Loucy (cell line): ENCODE results near the gene EZH1.

ENCODE experiments used
- H2AFZ ChIP-seq: fragments of 200-600 bp; sonication (generic); 2 replicates; pipeline ENCODE4 v1.6.0; 2016; ENCODE audit warnings: antibody characterized with exemption, mild to moderate bottlenecking, low read length, moderate library complexity
- H3F3A ChIP-seq: fragments of 200-600 bp; 2 replicates; pipeline ENCODE4 v1.6.0; 2016; ENCODE audit warnings: antibody characterized with exemption, low read depth, mild to moderate bottlenecking
- H3K27me3 ChIP-seq: fragments of 200-600 bp; sonication (generic); 2 replicates; pipeline ENCODE4 v1.6.1; 2014; ENCODE audit warnings: low read length, mild to moderate bottlenecking; ENCODE audit not compliant: insufficient read depth, poor library complexity, severe bottlenecking
- H3K36me3 ChIP-seq: fragments of 200-600 bp; sonication (generic); 2 replicates; pipeline ENCODE4 v1.6.1; 2016; ENCODE audit warnings: low read length; ENCODE audit not compliant: insufficient read depth
- H3K4me1 ChIP-seq: fragments of 200-600 bp; sonication (generic); 2 replicates; pipeline ENCODE4 v1.5.1; 2014; ENCODE audit warnings: low read length, mild to moderate bottlenecking; ENCODE audit not compliant: insufficient read depth, poor library complexity, severe bottlenecking
- H3K4me2 ChIP-seq: fragments of 200-600 bp; sonication (generic); 2 replicates; pipeline ENCODE4 v1.6.0; 2014; ENCODE audit warnings: antibody characterized with exemption, low read length, low read depth, mild to moderate bottlenecking; ENCODE audit not compliant: poor library complexity, severe bottlenecking
- H3K4me3 ChIP-seq: fragments of 200-600 bp; sonication (generic); 2 replicates; pipeline ENCODE4 v1.5.1; 2014; ENCODE audit warnings: low read length, mild to moderate bottlenecking, mixed read lengths; ENCODE audit not compliant: poor library complexity, severe bottlenecking
- H3K79me2 ChIP-seq: fragments of 200-600 bp; sonication (generic); 2 replicates; pipeline ENCODE4 v1.6.1; 2014; ENCODE audit warnings: low read length; ENCODE audit not compliant: insufficient read depth
- H3K9ac ChIP-seq: fragments of 200-600 bp; sonication (generic); 2 replicates; pipeline ENCODE4 v1.6.0; 2014; ENCODE audit warnings: mild to moderate bottlenecking, low read depth, low read length, moderate library complexity; ENCODE audit not compliant: poor library complexity, severe bottlenecking
- H3K9me2 ChIP-seq: fragments of 200-600 bp; sonication (generic); replicated peaks from 2 replicates; pipeline ENCODE4 v1.6.1; 2016; ENCODE audit warnings: low read depth, low read length, mixed read lengths
- H3K9me3 ChIP-seq: fragments of 200-600 bp; sonication (generic); 2 replicates; pipeline ENCODE4 v1.6.1; 2014; ENCODE audit warnings: mild to moderate bottlenecking, antibody characterized with exemption, low read length, low read depth; ENCODE audit not compliant: insufficient read depth
- H4K20me1 ChIP-seq: fragments of 200-600 bp; sonication (generic); 2 replicates; pipeline ENCODE4 v1.6.0; 2014; ENCODE audit warnings: antibody characterized with exemption, low read length, mild to moderate bottlenecking; ENCODE audit not compliant: insufficient read depth, poor library complexity, severe bottlenecking
- EZH2phosphoT487 ChIP-seq: fragments of 200-600 bp; IDR thresholded peaks from 2 replicates; pipeline ENCODE4 v1.6.1; 2018; ENCODE audit warnings: antibody characterized with exemption, mild to moderate bottlenecking, moderate library complexity, borderline replicate concordance
- TF ChIP-seq, protein P1 (sequence below): fragments of 200-600 bp; sonication (generic); conservative IDR thresholded peaks from 2 replicates; pipeline ENCODE4 v1.5.1; 2014; ENCODE audit warnings: mild to moderate bottlenecking, antibody characterized with exemption, low read length

EZH1 gene

DNA sequence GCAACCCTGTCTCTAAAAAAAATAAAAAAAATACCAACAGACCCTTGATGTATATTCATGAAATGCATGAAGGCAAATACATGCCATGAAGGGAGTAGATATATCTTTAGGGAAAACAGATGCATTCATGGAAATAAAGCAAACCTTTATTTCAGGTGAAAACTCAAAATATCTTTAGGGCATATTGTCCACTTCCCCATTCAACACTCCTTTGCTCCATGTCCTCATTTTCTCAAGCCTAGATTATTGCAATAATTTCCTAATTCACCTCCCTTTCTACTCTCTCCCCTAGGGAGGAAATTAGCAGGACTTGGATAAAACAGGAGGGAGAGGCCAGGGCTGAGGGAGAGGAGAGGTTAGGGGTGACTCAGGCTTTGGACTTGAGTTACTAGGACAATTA lies 22.7 kb upstream of the EZH1 start:
- Histone ChIP-seq H3K4me2 (no peak overlapping the region), H3K9me2 (no peaks in the 10 kb centered on the region), H3F3A (no peaks in the 10 kb centered on the region), H3K9ac (no peak overlapping the region), H3K9me3 (no peaks in the 10 kb centered on the region), H3K79me2 (no peaks in the 10 kb centered on the region), H4K20me1 (no peaks in the 10 kb centered on the region), H3K36me3 (no peaks in the 10 kb centered on the region), H3K4me3 (no peak overlapping the region), H3K27me3 (no peaks in the 10 kb centered on the region), H2AFZ (no peak overlapping the region), H3K4me1 (peaks cover 3% of the 10 kb centered on the region)
- no peak for TF ChIP-seq EZH2phosphoT487
- TF ChIP-seq, protein P1, sequence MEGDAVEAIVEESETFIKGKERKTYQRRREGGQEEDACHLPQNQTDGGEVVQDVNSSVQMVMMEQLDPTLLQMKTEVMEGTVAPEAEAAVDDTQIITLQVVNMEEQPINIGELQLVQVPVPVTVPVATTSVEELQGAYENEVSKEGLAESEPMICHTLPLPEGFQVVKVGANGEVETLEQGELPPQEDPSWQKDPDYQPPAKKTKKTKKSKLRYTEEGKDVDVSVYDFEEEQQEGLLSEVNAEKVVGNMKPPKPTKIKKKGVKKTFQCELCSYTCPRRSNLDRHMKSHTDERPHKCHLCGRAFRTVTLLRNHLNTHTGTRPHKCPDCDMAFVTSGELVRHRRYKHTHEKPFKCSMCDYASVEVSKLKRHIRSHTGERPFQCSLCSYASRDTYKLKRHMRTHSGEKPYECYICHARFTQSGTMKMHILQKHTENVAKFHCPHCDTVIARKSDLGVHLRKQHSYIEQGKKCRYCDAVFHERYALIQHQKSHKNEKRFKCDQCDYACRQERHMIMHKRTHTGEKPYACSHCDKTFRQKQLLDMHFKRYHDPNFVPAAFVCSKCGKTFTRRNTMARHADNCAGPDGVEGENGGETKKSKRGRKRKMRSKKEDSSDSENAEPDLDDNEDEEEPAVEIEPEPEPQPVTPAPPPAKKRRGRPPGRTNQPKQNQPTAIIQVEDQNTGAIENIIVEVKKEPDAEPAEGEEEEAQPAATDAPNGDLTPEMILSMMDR = no peak

- H3K9me2 ChIP-seq = no peaks in the 10 kb centered on the region
- H3K9me3 ChIP-seq = no peaks in the 10 kb centered on the region
- no peak overlapping the region for H3K9ac ChIP-seq
- H3F3A ChIP-seq = no peaks in the 10 kb centered on the region
- no peaks in the 10 kb centered on the region for H3K36me3 ChIP-seq
- no peak overlapping the region for H3K4me2 ChIP-seq
- H4K20me1 ChIP-seq = no peaks in the 10 kb centered on the region
- no peak for TF ChIP-seq EZH2phosphoT487
- TF ChIP-seq, protein P1 = no peak
- H2AFZ ChIP-seq = no peak overlapping the region
- H3K79me2 ChIP-seq = no peaks in the 10 kb centered on the region
- H3K27me3 ChIP-seq = peaks cover 5% of the 10 kb centered on the region
- no peak overlapping the region for H3K4me3 ChIP-seq
- H3K4me1 ChIP-seq = no peaks in the 10 kb centered on the region
These were observed 21.3 kb upstream of the EZH1 start for GRCh38 chr17:42766124-42766523.

- no peaks in the 10 kb centered on the region for H3K9me2 ChIP-seq
- H3K79me2 ChIP-seq = no peaks in the 10 kb centered on the region
- H3K4me3 ChIP-seq = no peak overlapping the region
- no peaks in the 10 kb centered on the region for H3K36me3 ChIP-seq
- no peaks in the 10 kb centered on the region for H3K4me1 ChIP-seq
- no peak for TF ChIP-seq EZH2phosphoT487
- TF ChIP-seq, protein P1 = no peak
- H3K9ac ChIP-seq = no peak overlapping the region
- no peak overlapping the region for H2AFZ ChIP-seq
- no peaks in the 10 kb centered on the region for H4K20me1 ChIP-seq
- no peaks in the 10 kb centered on the region for H3F3A ChIP-seq
- H3K4me2 ChIP-seq = no peak overlapping the region
- H3K9me3 ChIP-seq = no peaks in the 10 kb centered on the region
- H3K27me3 ChIP-seq = peaks cover 12% of the 10 kb centered on the region
These were observed 16.8 kb upstream of the EZH1 start for GRCh38 chr17:42761638-42762037.
